HG02623 (cell line): ENCODE data around the gene FUT3.
"Not testable (repeated sequence)": the region's sequence is repeated elsewhere in the genome, so short reads cannot be mapped to it uniquely, and the experiment has no call there.

Experiments used
- ATAC-seq: cut with Tn5 transposase; IDR thresholded peaks from one replicate; pipeline ENCODE4 v1.9.1; 2021; ENCODE audit warnings: moderate library complexity; ENCODE audit not compliant: unreplicated experiment

Gene FUT3

DNA sequence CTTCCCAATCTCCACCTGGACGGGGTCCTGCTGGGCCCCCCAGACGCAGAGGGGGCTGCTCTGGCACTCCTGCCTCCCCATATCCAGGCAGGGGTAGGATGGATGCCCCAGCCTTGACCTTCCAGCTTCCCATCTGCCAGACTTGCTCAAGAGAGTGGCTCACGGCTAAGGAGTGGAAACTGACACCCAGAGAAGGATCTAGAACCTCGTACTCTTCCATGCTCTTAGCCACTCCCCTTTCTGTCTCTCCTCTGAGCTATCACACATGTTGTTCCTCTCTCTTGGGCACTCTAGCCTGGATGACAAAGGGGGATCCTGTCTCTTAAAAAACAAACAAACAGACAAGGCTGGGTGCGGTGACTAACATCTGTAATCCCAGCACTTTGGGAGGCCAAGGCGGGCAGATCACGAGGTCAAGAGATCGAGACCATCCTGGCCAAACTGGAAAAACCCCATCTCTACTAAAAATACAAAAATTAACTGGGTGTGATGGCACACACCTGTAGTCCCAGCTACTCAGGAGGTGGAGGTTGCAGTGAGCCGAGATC lies 31.2 kb upstream of the FUT3 start:
- ATAC-seq = no peak

GRCh38 chr19:5881543-5882299 lies 30.5 kb upstream of the FUT3 start:
- no peak for ATAC-seq

GRCh38 chr19:5880604-5881078 lies 29.4 kb upstream of the FUT3 start:
- ATAC-seq = no peak

- ATAC-seq = no peak
Measured at GRCh38 chr19:5880196-5880595, 28.9 kb upstream of the FUT3 start.

- ATAC-seq = no peak
Measured at GRCh38 chr19:5877882-5878281, 26.6 kb upstream of the FUT3 start.

DNA sequence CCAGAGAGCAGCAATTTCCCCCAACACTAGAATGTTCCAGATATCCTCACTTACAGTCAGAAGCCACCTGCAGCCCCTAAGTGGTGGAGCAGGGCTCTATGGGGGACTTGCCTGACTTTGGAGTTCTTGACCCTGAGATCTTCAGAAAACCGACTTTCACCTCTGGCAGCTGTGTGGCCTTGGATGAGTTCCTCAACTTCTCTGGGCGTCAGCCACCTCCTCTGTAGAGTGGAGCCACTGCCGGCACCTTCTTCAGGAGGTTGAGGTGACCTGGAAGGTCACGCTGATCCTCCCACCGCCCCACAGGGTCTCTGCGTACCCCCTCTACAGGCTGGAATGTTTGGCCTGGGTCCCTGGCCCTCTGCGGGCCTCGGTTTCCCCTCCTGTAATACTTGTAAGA lies 26.2 kb upstream of the FUT3 start:
- ATAC-seq = no peak

GRCh38 chr19:5874496-5874895 lies 23.2 kb upstream of the FUT3 start:
- ATAC-seq = not testable (repeated sequence)

DNA sequence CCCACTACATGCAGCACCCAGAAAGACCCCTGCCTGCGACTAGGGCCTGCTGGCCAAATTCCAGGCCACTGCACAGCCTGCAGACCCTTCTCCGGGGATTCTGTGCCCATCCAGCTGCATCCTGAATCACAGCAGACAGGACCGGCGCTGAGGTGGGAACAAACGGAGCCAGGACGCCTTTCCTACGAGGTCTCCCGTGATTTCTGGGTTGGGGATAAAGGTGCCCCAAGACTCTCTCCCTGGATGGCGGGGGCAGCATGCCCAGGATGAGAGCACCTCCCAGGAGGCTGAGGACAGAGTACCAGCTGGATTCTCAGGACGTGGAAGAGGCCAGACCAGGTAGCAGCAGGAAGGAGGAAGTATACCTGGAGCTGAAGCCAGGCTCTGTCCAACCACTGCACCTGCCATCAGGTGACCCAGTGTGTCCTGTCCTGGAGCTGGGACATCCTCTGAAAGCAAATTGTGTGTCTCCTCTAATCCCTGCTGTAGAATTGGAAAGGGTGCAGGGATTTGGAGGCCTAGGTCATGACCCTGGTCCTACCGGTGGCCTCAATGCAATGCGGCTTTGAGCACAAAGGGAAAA lies 22.5 kb upstream of the FUT3 start:
- ATAC-seq = no peak

DNA sequence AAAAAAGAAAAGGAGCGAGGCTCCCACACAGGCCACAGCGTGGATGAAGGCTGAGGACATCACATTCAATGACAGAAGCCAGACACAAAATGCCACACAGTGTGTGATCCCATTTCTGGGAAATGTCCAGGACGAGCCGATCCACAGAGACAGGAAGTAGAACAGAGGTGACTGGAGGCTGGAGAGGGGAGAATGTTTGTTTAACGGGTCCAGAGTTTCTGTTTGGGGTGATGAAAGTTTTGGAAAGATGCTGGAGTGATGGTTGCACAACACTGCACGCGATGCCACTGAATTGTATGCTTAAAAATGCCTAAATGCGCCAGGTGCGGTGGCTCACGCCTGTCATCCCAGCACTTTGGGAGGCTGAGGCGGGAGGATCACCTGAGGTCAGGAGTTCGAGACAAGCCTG lies 19.7 kb upstream of the FUT3 start:
- ATAC-seq = no peak

DNA sequence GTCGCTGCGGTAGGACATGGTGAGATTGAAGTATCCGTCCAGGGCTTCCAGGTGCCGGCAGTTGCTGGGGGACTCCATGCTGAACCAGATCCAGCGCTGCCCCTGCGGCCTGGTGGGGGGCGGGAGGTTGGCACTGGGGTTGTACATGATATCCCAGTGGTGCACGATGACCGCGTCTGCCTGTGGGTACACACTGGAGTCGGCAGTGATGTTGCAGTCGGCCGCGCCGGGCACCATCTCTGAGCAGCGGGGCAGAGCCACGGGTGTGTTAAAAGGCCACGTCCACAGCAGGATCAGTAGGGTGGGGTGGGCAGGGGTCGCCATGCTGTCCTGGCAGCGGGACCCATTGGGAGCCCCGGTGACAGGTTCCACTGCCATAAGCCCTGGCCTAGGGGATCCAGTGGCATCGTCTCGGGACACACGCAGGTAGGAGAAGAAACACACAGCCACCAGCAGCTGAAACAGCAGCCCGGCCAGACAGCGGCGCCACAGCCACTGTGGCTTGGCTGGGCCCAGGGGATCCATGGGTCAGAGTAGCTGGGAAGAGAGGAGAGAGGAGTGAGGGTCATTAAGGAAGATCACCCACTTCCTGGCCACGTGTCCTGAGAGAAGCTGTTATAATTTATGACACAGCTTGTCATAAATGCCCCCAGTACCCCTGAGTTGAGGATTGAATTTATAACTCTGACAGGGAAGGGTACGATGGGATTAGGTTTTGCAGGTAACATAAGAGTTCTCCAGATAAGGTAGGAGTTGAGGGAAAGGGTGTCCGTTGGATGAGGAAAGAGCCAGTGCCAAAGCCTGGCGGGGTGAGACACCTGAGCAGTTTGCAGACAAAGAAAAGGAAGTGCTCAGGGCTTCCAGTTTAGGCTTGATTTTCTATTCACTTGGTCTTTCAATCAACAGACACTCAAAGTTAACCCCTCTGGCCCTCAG lies 16.2 kb upstream of the FUT3 start:
- no peak for ATAC-seq

DNA sequence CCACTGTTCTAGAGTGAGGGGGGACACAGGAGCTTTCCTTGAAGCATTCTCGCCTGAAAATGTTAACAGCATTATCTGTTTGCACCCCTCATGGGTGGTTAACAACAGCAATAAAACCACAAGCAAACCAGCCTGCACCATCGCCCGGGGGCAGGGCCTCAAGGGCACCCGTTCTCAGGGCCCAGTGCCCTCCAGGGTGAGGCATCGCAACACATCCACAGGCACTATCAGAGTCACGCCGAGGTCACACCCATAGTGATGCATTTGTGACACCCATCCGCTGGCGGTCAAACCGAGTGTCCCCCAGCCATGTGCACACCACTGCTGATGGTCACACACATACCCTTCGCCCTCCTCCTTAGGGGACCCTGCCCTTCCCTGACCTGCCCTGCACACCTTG lies 14.5 kb upstream of the FUT3 start:
- ATAC-seq = no peak

DNA sequence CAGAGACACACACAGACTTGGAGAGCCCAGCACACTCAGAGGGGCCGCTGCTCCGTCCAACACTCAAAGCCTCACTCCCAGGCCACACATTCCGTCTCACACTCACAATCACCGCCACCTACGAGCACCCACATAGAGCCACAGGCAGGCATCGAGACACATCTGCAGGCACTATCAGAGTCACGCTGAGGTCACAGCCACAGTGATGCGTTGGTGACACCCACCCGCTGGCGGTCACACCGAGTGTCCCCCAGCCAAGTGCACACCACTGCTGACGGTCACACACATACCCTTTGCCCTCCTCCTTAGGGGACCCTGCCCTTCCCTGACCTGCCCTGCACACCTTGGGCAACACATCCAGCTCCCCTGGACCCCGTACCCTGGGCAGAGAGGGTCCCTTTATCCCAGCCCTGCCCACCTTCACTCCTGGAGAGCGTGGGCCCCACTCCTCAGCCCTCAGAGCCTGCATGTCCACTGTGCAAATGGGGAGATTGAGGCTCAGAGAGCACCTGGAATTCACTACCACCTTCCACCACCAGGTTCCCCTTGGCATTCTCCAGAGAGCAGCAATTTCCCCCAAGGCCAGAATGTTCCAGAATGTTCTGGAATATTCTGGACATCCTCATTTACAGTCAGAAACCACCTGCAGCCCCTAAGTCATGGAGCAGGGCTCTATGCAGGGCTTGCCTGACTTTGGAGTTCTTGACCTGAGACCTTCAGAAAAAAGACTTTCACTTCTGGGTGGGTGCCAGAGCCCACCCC lies 13.7 kb upstream of the FUT3 start:
- no peak for ATAC-seq

DNA sequence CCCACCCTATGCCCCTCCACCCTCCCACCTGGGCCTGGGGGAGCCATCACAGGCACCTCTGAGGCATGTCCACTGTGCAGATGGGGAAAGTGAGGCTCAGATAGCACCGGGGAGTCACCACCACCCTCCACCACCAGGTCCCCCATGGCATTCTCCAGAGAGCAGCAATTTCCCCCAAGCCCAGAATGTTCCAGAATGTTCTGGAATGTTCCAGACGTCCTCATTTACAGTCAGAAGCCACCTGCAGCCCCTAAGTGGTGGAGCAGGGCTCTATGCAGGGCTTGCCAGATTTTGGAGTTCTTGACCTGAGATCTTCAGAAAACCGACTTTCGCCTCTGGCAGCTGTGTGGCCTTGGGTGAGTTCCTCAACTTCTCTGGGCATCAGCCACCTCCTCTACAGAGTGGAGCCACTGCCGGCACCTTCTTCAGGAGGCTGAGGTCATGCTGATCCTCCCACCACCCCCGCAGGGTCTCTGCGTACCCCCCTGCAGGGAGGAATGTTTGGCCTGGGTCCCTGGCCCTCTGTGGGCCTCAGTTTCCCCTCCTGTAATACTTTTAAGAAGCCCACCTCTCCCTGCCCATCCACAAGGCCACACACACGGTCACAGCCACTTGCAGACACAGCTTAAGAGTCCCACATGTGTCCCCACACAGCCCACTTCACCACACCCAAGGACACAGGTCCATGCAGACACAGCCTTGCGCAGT lies 12.9 kb upstream of the FUT3 start:
- no peak for ATAC-seq

DNA sequence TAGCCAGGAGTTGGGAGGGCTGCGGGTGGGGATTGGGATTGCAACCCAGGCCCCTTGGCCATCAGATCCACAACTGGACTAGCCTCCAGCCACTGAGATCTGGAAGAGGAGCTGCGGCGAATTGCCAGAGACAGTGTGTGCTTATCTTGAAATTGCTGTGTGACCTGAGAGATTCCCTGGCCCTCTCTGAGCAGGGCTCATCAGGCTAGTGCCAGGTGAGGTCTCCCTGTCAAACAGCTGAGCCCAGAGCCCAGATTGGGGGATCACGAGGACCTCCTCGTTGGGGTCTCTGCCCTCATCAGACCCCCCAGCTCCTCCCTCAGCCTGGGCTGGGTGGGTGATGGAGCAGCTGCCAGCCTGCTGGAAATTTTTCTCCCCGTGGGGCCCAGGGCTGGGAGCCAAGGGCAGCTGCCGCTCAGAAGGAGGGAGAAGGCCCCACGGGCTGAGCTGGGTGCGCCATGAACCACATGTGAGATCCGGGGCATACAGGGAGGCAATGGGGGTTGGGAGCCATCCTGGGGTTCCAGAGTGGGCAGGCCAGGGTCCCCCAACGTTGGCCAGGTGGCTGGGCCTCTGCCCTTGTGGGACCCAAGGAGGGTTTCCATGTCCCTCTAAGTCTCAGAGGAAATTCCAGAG lies 11.9 kb upstream of the FUT3 start:
- no peak for ATAC-seq

DNA sequence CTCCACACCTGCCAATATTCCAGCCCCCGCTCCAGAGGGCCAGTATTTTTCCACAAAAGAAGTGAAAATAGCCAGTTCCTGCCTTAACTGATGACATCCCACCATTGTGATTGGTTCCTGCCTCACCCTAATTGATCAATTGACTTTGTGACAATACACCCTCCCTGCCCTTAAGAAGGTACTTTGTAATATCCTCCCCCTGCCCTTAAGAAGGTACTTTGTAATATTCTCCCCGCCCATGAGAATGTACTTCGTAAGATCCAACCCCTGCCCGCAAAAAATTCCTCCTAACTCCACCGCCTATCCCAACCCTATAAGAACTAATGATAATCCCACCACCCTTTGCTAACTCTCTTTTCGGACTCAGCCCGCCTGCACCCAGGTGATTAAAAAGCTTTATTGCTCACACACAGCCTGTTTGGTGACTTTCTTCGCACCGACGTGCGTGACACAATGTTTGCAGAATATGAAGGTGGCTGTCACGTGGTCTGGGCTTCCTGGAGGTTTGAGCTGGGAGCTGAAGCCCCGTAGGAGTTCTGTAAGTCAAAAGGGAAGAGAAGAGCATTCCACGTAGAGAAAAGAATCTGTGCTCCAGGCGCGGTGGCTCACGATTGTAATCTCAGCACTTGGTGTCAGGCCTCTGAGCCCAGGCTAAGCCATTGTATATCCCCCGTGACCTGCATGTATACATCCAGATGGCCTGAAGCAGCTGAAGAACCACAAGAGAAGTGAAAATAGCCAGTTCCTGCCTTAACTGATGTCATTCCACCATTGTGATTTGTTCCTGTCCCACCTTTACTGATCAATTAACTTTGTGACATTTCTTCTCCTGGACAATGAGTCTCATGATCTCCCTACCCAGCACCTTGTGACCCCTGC lies 6.2 kb upstream of the FUT3 start:
- ATAC-seq = no peak

DNA sequence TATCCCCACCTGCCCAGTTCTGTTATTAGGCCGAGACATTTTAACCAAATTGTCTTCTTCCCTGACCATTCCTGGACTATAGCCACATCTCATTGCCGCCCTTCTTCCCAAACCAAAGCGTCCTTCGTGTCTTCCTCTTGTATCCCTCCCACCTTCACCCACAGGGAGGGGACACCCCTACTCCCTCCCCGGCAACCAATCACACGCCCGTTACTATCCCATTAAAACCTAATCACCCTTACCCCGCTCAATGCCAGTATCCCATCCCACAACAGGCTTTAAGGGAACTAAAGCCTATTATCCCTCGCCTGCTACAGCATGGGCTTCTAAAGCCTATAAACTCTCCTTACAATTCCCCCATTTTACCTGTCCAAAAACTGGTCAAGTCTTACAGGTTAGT lies 3.9 kb upstream of the FUT3 start:
- ATAC-seq = not testable (repeated sequence)

DNA sequence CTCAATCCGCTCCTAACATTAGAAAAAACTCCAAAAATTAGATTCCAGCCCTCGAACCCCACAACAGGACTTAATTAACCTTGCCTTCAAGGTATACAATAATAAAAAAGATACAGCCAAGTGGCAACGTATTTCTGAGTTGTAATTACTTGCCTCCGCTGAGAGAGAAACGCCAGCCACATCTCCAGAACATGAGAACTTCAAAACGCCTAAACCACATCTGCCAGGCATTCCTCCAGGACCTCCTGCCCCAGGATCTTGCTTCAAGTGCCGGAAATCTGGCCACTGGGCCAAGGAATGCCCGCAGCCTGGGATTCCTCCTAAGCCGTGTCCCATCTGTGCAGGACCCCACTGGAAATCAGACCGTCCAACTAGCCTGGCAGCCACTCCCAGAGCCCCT lies 2.9 kb upstream of the FUT3 start:
- not testable (repeated sequence) for ATAC-seq

DNA sequence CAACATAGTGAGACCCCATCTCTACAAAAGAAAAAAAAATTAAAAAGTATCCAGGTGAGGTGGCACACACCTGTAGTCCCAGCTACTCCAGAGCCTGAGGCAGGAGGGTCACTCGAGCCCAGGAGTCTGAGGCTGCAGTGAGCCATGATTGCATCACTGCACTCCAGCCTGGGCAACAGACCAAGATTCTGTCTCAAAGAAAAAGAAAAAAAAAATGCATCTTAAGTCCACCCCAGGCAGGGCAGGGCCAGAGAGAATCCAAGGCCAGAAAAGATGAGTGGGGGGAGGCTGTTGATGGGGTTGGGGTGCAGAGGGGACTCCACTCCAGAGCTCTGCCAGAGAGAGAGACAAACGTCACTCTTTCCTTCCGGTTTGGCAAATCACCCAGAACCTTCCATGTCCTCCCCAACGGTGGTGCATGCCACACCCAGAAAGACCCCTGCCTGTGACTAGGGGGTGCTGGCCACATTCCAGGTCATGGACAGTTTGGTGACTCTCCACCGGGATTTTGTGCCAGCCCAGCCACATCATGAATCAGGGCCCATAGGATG lies 431 bp downstream of the FUT3 start:
- ATAC-seq = no peak
